Heart left ventricle (tissue), 16 donors: Measurements from ENCODE around the gene SPNS2. TPM values are rescaled to one million over a fixed set of nuclear protein-coding genes. Genes with fewer than 3 reads are reported as not detected.
A peak's percentile ranks its signal among the peaks of the same experiment; 100 is the strongest.

Source experiments
- ATAC-seq, 4 donors: fragments of 200-7000 bp; cut with Tn5 transposase; one replicate each; pipeline ENCODE4 v1.9.1; 2020 to 2022; ENCODE audit warnings: moderate library complexity in 4 of 4, mild to moderate bottlenecking in 3 of 4, moderate number of reproducible peaks in 1 of 4
- DNase-seq, 5 donors: peaks; one replicate each; pipeline ENCODE4 v3.0.0-alpha.2; 2020
- H3K27ac ChIP-seq, 12 donors: fragments of 200-600 bp; sonication (generic) in 4 of 12; one replicate each; pipeline versions ENCODE4 v1.5.0 to v1.8.0; 2016 to 2022; ENCODE audit warnings: mild to moderate bottlenecking in 2 of 12
- H3K27me3 ChIP-seq, 9 donors: fragments of 200-600 bp; sonication (generic) in 2 of 9; one replicate each; pipeline versions ENCODE4 v1.5.1 to v1.8.0; 2016 to 2022; ENCODE audit warnings: mild to moderate bottlenecking in 3 of 9
- H3K36me3 ChIP-seq, 9 donors: fragments of 200-600 bp; sonication (generic) in 2 of 9; one replicate each; pipeline versions ENCODE4 v1.5.0 to v1.8.0; 2018 to 2022; ENCODE audit warnings: mild to moderate bottlenecking in 2 of 9
- H3K4me1 ChIP-seq, 12 donors: fragments of 200-600 bp; sonication (generic) in 4 of 12; one replicate each; pipeline versions ENCODE4 v1.5.0 to v1.8.0; 2016 to 2022; ENCODE audit warnings: mild to moderate bottlenecking in 3 of 12
- H3K4me3 ChIP-seq, 12 donors: fragments of 200-600 bp; sonication (generic) in 4 of 12; one replicate each; pipeline versions ENCODE4 v1.5.0 to v1.8.0; 2017 to 2022; ENCODE audit warnings: mild to moderate bottlenecking in 9 of 12, moderate library complexity in 4 of 12
- H3K9me3 ChIP-seq, 12 donors: fragments of 200-600 bp; sonication (generic) in 4 of 12; one replicate each; pipeline versions ENCODE4 v1.5.0 to v1.8.0; 2016 to 2022; ENCODE audit warnings: mild to moderate bottlenecking in 1 of 12
- POLR2A ChIP-seq, 2 donors: fragments of 450-650 bp; IDR thresholded peaks; one replicate each; pipeline ENCODE4 v1.6.1; 2017; ENCODE audit warnings: antibody characterized with exemption in 2 of 2, mild to moderate bottlenecking in 2 of 2, moderate library complexity in 2 of 2
- WGBS, 4 donors: extraction: QIAGEN DNeasy Blood & Tissue Kit in 2 of 4; methylation state at CpG; one replicate each; pipeline versions ENCODE4 v1.1.5 to v1.1.7; 2013 to 2018; 5-methylcytosine and 5-hydroxymethylcytosine counted together
- intact Hi-C, 10 donors: fragments of 100-400 bp; cut with DNase I; formaldehyde crosslinking; loops; one replicate each; pipeline versions ENCODE4 v1.11.1 to v1.14.2; 2022
- polyA plus RNA-seq, 2 donors: library from polyadenylated mRNA; stranded (reverse); fragments of 200-250 nt; gene quantifications; one replicate each; pipeline ENCODE4 v1.2.3, GENCODE V29; 2013
- total RNA-seq, 9 donors: library from RNA; depleted of rRNA in 2 of 9; stranded (reverse); fragments of >200 nt in 2 of 9; fragmentation: NEBNext Ultra II Directional in 3 of 9; extraction: Animal tissue kit (Norgen Biotek cat#: 25700) in 3 of 9; gene quantifications; one replicate each; pipeline versions ENCODE4 v1.1.0 to v1.2.4, GENCODE V29; 2016 to 2023
- TF ChIP-seq, protein P1 (sequence below), 12 donors: fragments of 200-600 bp; sonication (generic) in 4 of 12; IDR thresholded peaks; one replicate each; pipeline versions ENCODE4 v1.5.0 to v1.8.0; 2018 to 2022; ENCODE audit warnings: antibody characterized with exemption in 12 of 12, mild to moderate bottlenecking in 5 of 12
- donor health status: ischemic (EF 13 %, LVEDD 7.1; RV severe dilation, severe dysfunction).
- donor health status: healthy with polysubstance abuse.
- donor health status: DM: no; HTN: yes; CAD: no.
- donor health status: DM: no; HTN: no; CAD: no.
- donor health status: ischemic (EF 25% LVEDD 6.9; RV normal size, moderate dysfunction).
- donor health status: ischemic (EF 25% LVEDD 5.7; RV mildly dilated, moderate dysfunction).
- donor health status: healthy.
- donor health status: DM: yes; HTN: yes; CAD: no.
- donor health status: ischemic (EF 35%, LVEDD 5.7; RV mildly dilated, moderate dysfunction).
- donor health status: nonischemic (EF 11% LVEDD 7.7; RV severe dilation, severe dysfunction).
- donor health status: DM: yes; HTN: yes; CAD: no.
- donor health status: PGD.
- donor health status: ischemic (EF 29% LVEDD 5.4; RV normal size, mild dysfunction).
- donor health status: nonischemic (EF 23%, LVEDD 6.1; RV moderate dilation, normal function).

SPNS2 gene
- total and polyA plus RNA-seq, 11 donors = 6.4 to 22.0 (median 13.3) TPM

DNA sequence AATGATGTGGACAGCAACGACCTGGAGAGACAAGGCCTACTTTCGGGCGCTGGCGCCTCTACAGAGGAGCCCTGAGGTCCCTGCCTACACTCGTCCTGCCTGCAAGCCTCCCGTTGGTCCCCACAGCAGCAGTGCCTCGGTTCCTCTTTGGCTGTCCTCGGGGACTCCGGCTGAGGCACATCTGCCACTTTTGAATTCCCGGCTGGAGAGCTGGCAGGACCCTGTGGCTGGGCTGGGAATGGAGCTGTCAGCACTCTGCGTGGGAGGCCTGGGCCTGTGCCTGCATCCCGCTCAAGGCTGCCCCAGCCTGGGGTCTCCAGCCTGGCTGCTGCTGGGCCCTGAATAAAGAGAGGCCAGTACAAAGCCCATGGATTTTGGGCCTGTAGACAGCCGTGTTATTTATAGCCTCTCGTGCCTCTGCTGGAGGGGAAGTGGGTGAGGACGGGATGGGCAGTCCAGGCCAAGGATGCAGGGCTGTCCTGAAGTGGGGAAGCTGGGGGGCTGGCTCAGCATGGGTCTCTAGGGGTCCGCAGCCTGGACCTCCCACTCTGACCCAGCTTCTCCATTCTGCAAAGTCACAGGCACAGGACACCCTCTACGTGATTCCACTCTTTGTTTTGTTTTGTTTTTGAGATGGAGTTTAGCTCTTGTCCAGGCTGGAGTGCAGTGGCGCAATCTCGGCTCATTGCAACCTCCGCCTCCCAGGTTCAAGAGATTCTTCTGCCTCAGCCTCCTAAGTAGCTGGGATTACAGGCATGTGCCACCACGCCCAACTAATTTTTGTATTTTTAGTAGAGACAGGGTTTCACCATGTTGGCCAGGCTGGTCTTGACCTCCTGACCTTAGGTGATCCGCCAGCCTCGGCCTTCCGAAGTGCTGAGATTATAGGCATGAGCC lies 10.6 kb upstream of the SPNS2 start:
- intact Hi-C loops = no loop called here
- peaks cover 0 to 25% (median 2%) of the 10 kb centered on the region in 12 donors for H3K4me1 ChIP-seq
- no peak overlapping the region for H3K4me3 ChIP-seq
- H3K9me3 ChIP-seq = no peaks in the 10 kb centered on the region
- H3K36me3 ChIP-seq = no peaks in the 10 kb centered on the region
- H3K27me3 ChIP-seq = no peaks in the 10 kb centered on the region
- peak in 2 of 4 donors; percentile 19 to 27 for ATAC-seq
- no peak overlapping the region for H3K27ac ChIP-seq
- 65 to 76% (median 68%) methylated on average over 17 to 24 of the region's 24 CpGs for WGBS, 4 donors
- no peak for DNase-seq
- TF ChIP-seq, protein P1, sequence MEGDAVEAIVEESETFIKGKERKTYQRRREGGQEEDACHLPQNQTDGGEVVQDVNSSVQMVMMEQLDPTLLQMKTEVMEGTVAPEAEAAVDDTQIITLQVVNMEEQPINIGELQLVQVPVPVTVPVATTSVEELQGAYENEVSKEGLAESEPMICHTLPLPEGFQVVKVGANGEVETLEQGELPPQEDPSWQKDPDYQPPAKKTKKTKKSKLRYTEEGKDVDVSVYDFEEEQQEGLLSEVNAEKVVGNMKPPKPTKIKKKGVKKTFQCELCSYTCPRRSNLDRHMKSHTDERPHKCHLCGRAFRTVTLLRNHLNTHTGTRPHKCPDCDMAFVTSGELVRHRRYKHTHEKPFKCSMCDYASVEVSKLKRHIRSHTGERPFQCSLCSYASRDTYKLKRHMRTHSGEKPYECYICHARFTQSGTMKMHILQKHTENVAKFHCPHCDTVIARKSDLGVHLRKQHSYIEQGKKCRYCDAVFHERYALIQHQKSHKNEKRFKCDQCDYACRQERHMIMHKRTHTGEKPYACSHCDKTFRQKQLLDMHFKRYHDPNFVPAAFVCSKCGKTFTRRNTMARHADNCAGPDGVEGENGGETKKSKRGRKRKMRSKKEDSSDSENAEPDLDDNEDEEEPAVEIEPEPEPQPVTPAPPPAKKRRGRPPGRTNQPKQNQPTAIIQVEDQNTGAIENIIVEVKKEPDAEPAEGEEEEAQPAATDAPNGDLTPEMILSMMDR (IDR thresholded peaks at IDR 0.05) = no peak
- no peak for TF ChIP-seq POLR2A (IDR thresholded peaks at IDR 0.05)

DNA sequence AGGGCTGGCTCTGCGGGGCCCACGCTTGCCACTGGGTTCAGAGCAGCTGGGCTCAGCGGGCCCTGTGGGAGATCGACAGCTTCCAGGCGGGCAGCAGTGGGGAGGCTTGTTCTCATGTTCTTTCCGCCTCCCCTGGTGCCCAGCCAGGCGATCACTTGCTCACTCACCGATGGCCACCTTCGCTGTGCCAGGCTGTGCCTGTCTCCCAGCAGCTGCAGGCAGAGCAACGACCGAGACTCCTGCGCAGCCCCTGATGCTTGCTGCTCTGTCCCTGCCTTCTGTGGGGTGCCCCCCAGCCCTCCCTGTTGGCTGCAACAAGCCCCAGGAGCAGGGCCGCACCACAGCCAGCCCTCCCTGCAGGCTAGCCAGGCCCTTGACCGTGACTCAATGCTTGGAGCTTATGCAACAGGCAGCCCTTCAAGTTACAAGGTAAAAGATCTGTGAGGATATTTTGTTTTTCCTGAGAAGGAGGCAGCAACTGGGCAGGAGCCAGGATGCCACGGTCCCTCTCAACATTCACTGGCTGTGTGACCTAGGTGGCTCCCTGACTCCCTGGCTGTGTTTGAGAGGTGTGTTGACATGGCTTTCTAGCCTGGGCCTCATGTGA lies 9.6 kb upstream of the SPNS2 start:
- intact Hi-C loops = no loop called here
- TF ChIP-seq, protein P1 (IDR thresholded peaks at IDR 0.05) = no peak
- no peak for TF ChIP-seq POLR2A (IDR thresholded peaks at IDR 0.05)
- no peak for ATAC-seq

DNA sequence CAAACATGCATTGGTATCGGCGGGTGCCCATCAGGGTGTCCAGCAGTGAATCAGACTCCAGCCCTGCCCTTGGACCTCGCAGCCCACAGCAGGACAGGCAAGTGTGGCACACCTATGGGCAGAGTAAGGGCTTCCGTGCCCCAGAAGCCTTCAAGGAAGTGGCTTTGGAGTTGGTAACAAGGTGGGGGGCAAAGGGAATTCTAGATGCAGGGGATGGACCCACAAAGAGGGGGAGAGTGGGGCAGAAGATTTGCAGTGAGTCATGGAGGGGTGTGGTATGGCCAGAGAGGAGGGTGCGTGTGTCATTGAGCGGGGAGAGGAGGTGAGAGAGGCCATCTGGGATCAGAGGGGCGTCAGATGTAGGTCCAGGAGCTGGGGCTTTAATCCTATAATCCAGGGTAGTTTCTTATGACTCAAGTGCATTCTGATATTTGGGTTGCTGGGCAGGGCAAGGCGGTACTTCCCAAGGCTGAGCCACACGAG lies 8.5 kb upstream of the SPNS2 start:
- peaks cover 0 to 25% (median 2%) of the 10 kb centered on the region in 12 donors for H3K4me1 ChIP-seq
- WGBS, 4 donors = 90 to 91% (median 91%) methylated on average over 9 of the region's 9 CpGs
- intact Hi-C loops = loop anchor here in 2 of 10 donors (10.0 kb wide), 2 partner anchors 45 to 55 kb away; partner anchors contain the start of gene SPNS3 (in 1 of the 2)

More for the DNA sequence above, 9.6 kb upstream of the SPNS2 start:
- Histone ChIP-seq H3K4me1 (peaks cover 0 to 25% (median 2%) of the 10 kb centered on the region in 12 donors), H3K9me3 (no peaks in the 10 kb centered on the region), H3K27me3 (no peaks in the 10 kb centered on the region), H3K36me3 (no peaks in the 10 kb centered on the region), H3K4me3 (no peak overlapping the region), H3K27ac (no peak overlapping the region)
- DNase-seq = no peak
- 93 to 98% (median 95%) methylated on average over 3 to 15 of the region's 15 CpGs for WGBS, 4 donors

More for the DNA sequence above, 8.5 kb upstream of the SPNS2 start:
- TF ChIP-seq POLR2A (IDR thresholded peaks at IDR 0.05) = no peak
- TF ChIP-seq, protein P1 (IDR thresholded peaks at IDR 0.05) = no peak
- no peak overlapping the region for H3K4me3 ChIP-seq
- DNase-seq (no peak), ATAC-seq (no peak)
- H3K36me3 ChIP-seq = no peaks in the 10 kb centered on the region
- no peaks in the 10 kb centered on the region for H3K27me3 ChIP-seq
- H3K27ac ChIP-seq = no peak overlapping the region
- H3K9me3 ChIP-seq = no peaks in the 10 kb centered on the region
